Glutamatergic neuron (in vitro differentiated cells): Measurements from ENCODE around the gene MYBPHL. TPM values are rescaled to one million over a fixed set of nuclear protein-coding genes. Genes with fewer than 3 reads are reported as not detected.

Experiments used
- DNase-seq: peaks from one replicate; pipeline ENCODE4 v3.0.0; 2022
- H3K27ac Mint-ChIP-seq: one replicate; pipeline ENCODE4 v1.8.0; 2020; ENCODE audit warnings: mild to moderate bottlenecking, mixed read lengths, inconsistent platforms; ENCODE audit not compliant: unreplicated experiment
- H3K27me3 Mint-ChIP-seq: one replicate; pipeline ENCODE4 v1.8.0; 2020; ENCODE audit warnings: mild to moderate bottlenecking, moderate library complexity, mixed read lengths, inconsistent platforms; ENCODE audit not compliant: unreplicated experiment
- H3K36me3 Mint-ChIP-seq: one replicate; pipeline ENCODE4 v1.8.0; 2020; ENCODE audit warnings: mild to moderate bottlenecking, mixed read lengths, inconsistent platforms; ENCODE audit not compliant: unreplicated experiment
- H3K4me1 Mint-ChIP-seq: one replicate; pipeline ENCODE4 v1.8.0; 2020; ENCODE audit warnings: mild to moderate bottlenecking, low read depth, mixed read lengths, inconsistent platforms; ENCODE audit not compliant: unreplicated experiment
- H3K4me3 Mint-ChIP-seq: one replicate; pipeline ENCODE4 v1.8.0; 2020; ENCODE audit warnings: mild to moderate bottlenecking, mixed read lengths, inconsistent platforms; ENCODE audit not compliant: unreplicated experiment
- H3K9me3 Mint-ChIP-seq: one replicate; pipeline ENCODE4 v1.8.0; 2020; ENCODE audit warnings: mild to moderate bottlenecking, moderate library complexity, mixed read lengths, inconsistent platforms; ENCODE audit not compliant: unreplicated experiment
- total RNA-seq: library from RNA; stranded (reverse); fragmentation: NEBNext Ultra II Directional; extraction: Animal tissue kit (Norgen Biotek cat#: 25700); gene quantifications from one replicate; pipeline ENCODE4 v1.2.1, GENCODE V29; 2021; ENCODE audit not compliant: unreplicated experiment
- TF ChIP-seq, protein P1 (sequence below): fragments of 200-600 bp; sonication (generic); IDR thresholded peaks from one replicate; pipeline ENCODE4 v1.5.0; 2021; ENCODE audit not compliant: partially characterized antibody, unreplicated experiment

Gene MYBPHL
- total RNA-seq, 1 donor from 2014 or later, result 0.64 TPM

GRCh38 chr1:109269212-109269980, 37.4 kb downstream of the MYBPHL start:
- peaks cover 11% of the 10 kb centered on the region for H3K4me1 Mint-ChIP-seq
- TF ChIP-seq, protein P1, sequence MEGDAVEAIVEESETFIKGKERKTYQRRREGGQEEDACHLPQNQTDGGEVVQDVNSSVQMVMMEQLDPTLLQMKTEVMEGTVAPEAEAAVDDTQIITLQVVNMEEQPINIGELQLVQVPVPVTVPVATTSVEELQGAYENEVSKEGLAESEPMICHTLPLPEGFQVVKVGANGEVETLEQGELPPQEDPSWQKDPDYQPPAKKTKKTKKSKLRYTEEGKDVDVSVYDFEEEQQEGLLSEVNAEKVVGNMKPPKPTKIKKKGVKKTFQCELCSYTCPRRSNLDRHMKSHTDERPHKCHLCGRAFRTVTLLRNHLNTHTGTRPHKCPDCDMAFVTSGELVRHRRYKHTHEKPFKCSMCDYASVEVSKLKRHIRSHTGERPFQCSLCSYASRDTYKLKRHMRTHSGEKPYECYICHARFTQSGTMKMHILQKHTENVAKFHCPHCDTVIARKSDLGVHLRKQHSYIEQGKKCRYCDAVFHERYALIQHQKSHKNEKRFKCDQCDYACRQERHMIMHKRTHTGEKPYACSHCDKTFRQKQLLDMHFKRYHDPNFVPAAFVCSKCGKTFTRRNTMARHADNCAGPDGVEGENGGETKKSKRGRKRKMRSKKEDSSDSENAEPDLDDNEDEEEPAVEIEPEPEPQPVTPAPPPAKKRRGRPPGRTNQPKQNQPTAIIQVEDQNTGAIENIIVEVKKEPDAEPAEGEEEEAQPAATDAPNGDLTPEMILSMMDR, result no peak
- H3K27me3 Mint-ChIP-seq, result peaks cover 8% of the 10 kb centered on the region
- no peaks in the 10 kb centered on the region for H3K36me3 Mint-ChIP-seq
- no peak for DNase-seq
- no peak overlapping the region for H3K4me3 Mint-ChIP-seq
- H3K27ac Mint-ChIP-seq, result no peak overlapping the region
- H3K9me3 Mint-ChIP-seq, result peaks cover 4% of the 10 kb centered on the region

- H3K36me3 Mint-ChIP-seq, result no peaks in the 10 kb centered on the region
- H3K9me3 Mint-ChIP-seq, result peaks cover 2% of the 10 kb centered on the region
- H3K4me3 Mint-ChIP-seq, result no peak overlapping the region
- H3K27ac Mint-ChIP-seq, result no peak overlapping the region
- peaks cover 8% of the 10 kb centered on the region for H3K27me3 Mint-ChIP-seq
- H3K4me1 Mint-ChIP-seq, result peaks cover 7% of the 10 kb centered on the region
- DNase-seq, result no peak
- TF ChIP-seq, protein P1, result no peak
Observed at GRCh38 chr1:109268431-109269211, 38.2 kb downstream of the MYBPHL start.

- no peak for DNase-seq
- Mint-ChIP-seq H3K4me1 (peaks cover 7% of the 10 kb centered on the region), H3K36me3 (no peaks in the 10 kb centered on the region), H3K4me3 (no peak overlapping the region), H3K9me3 (peaks cover 2% of the 10 kb centered on the region), H3K27me3 (peaks cover 8% of the 10 kb centered on the region), H3K27ac (no peak overlapping the region)
- TF ChIP-seq, protein P1, result no peak
Observed at GRCh38 chr1:109267743-109268300, 39.0 kb downstream of the MYBPHL start.

DNA sequence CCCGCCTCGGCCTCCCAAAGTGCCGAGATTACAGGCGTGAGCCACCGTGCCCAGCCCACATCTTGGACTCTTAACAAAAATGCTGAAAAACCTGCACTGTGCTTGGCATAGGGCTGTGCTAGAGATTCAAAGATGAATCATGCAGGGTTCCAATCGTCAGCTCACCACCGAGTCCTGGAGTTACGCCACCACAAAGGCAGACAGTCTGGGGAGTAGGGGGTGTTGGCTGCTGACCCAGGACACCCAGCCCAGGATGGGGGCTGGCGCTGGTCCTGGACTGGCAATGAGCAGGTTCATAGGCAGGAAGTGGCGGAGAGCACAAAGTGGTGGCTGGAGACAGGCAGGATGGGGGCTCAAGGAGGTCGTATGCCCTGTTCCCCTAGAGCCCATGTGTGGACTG, 39.8 kb downstream of the MYBPHL start:
- TF ChIP-seq, protein P1, result no peak
- peaks cover 2% of the 10 kb centered on the region for H3K9me3 Mint-ChIP-seq
- H3K36me3 Mint-ChIP-seq, result no peaks in the 10 kb centered on the region
- no peak overlapping the region for H3K27ac Mint-ChIP-seq
- H3K4me1 Mint-ChIP-seq, result peaks cover 7% of the 10 kb centered on the region
- peaks cover 7% of the 10 kb centered on the region for H3K27me3 Mint-ChIP-seq
- DNase-seq, result no peak
- H3K4me3 Mint-ChIP-seq, result no peak overlapping the region
